ENCODE data around the gene UGT1A10.

UGT1A10 gene

GRCh38 chr2:233822101-233822771 is 186.0 kb downstream of the UGT1A10 start:
- DNase-seq = no peak
- no peak for ATAC-seq
